ENCODE measurements around the gene GLDC. TPM values are rescaled to one million over a fixed set of nuclear protein-coding genes. Genes with fewer than 3 reads are reported as not detected.

GLDC gene
- total and polyA plus RNA-seq, 12 donors, result 0.03 TPM; not detected in 11

GRCh38 chr9:6553866-6554265 is 91.7 kb downstream of the GLDC start:
- no peak overlapping the region for H3K27ac ChIP-seq
- peaks cover 0 to 7% (median 0%) of the 10 kb centered on the region in 7 donors for H3K27me3 ChIP-seq
- WGBS, 2 donors, result 85 to 100% methylated on average over 1 of the region's 1 CpG
- TF ChIP-seq CTCF (IDR thresholded peaks at IDR 0.05), result no peak
- H3K9me3 ChIP-seq, result no peaks in the 10 kb centered on the region
- H3K4me1 ChIP-seq, result peaks cover 0 to 17% (median 0%) of the 10 kb centered on the region in 9 donors
- ATAC-seq, result no peak
- DNase-seq, result no peak
- H3K36me3 ChIP-seq, result no peaks in the 10 kb centered on the region
- intact Hi-C loops (cut with DNase I), result no loop called here
- H3K4me3 ChIP-seq, result no peak overlapping the region

GRCh38 chr9:6552498-6553121 is 92.9 kb downstream of the GLDC start:
- Histone ChIP-seq H3K27me3 (peaks cover 0 to 7% (median 0%) of the 10 kb centered on the region in 7 donors), H3K9me3 (no peaks in the 10 kb centered on the region), H3K36me3 (no peaks in the 10 kb centered on the region), H3K27ac (peak overlapping the region in 1 of 10 donors; percentile 58), H3K4me3 (no peak overlapping the region), H3K4me1 (peaks cover 0 to 17% (median 0%) of the 10 kb centered on the region in 9 donors)
- intact Hi-C loops (cut with DNase I), result no loop called here
- DNase-seq (no peak), ATAC-seq (peak in 2 of 8 donors; percentile 40 to 44)
- 71 to 77% methylated on average over 7 of the region's 7 CpGs for WGBS, 2 donors
- TF ChIP-seq CTCF (IDR thresholded peaks at IDR 0.05), result no peak

- Histone ChIP-seq H3K9me3 (no peaks in the 10 kb centered on the region), H3K27ac (peak overlapping the region in 1 of 10 donors; percentile 58), H3K4me3 (no peak overlapping the region), H3K4me1 (peaks cover 0 to 17% (median 0%) of the 10 kb centered on the region in 9 donors), H3K36me3 (no peaks in the 10 kb centered on the region), H3K27me3 (peaks cover 0 to 7% (median 0%) of the 10 kb centered on the region in 7 donors)
- no peak for DNase-seq
- 89 to 92% methylated on average over 3 of the region's 3 CpGs for WGBS, 2 donors
- TF ChIP-seq CTCF (IDR thresholded peaks at IDR 0.05), result no peak
- ATAC-seq, result no peak
- intact Hi-C loops (cut with DNase I), result no loop called here
Observed at GRCh38 chr9:6552033-6552432, 93.5 kb downstream of the GLDC start.

GRCh38 chr9:6551136-6551535 is 94.4 kb downstream of the GLDC start:
- intact Hi-C loops (cut with DNase I), result no loop called here
- TF ChIP-seq CTCF (IDR thresholded peaks at IDR 0.05), result no peak
- peaks cover 0 to 17% (median 0%) of the 10 kb centered on the region in 9 donors for H3K4me1 ChIP-seq
- ATAC-seq (no peak), DNase-seq (no peak)
- H3K27ac ChIP-seq, result no peak overlapping the region
- H3K27me3 ChIP-seq, result peaks cover 0 to 7% (median 0%) of the 10 kb centered on the region in 7 donors
- H3K36me3 ChIP-seq, result no peaks in the 10 kb centered on the region
- H3K4me3 ChIP-seq, result no peak overlapping the region
- 60 to 68% methylated on average over 2 of the region's 2 CpGs for WGBS, 2 donors
- H3K9me3 ChIP-seq, result no peaks in the 10 kb centered on the region
